HG03520 (cell line): ENCODE measurements around the gene OCA2.
"Not testable (repeated sequence)": the region's sequence is repeated elsewhere in the genome, so short reads cannot be mapped to it uniquely, and the experiment has no call there.

ENCODE experiments used
- ATAC-seq: cut with Tn5 transposase; IDR thresholded peaks from one replicate; pipeline ENCODE4 v1.9.1; 2021; ENCODE audit warnings: mild to moderate bottlenecking, moderate library complexity; ENCODE audit not compliant: unreplicated experiment

The OCA2 gene

GRCh38 chr15:27958911-27959578, 140.1 kb downstream of the OCA2 start:
- no peak for ATAC-seq

DNA sequence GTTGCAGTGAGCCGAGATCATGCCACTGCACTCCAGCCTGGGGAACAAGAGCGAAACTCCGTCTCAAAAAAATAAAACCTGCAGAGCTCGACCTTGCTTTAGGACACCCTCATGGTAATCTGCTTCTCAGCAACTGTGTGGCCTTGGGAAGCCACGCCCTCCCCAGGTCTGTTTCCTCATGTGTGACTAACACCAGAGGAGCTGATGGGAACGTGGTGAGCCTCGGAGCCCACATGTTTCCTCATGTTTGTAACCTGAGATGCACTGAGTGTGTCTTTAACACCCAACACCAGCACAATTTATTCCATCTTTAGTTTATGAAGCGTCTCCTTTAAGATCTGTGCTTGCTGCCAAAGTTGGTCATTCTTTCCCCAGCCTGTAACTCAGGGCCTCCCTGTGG, 142.8 kb downstream of the OCA2 start:
- ATAC-seq = no peak

GRCh38 chr15:27955087-27955486, 144.0 kb downstream of the OCA2 start:
- no peak for ATAC-seq

GRCh38 chr15:27952593-27952992, 146.5 kb downstream of the OCA2 start:
- ATAC-seq = not testable (repeated sequence)

DNA sequence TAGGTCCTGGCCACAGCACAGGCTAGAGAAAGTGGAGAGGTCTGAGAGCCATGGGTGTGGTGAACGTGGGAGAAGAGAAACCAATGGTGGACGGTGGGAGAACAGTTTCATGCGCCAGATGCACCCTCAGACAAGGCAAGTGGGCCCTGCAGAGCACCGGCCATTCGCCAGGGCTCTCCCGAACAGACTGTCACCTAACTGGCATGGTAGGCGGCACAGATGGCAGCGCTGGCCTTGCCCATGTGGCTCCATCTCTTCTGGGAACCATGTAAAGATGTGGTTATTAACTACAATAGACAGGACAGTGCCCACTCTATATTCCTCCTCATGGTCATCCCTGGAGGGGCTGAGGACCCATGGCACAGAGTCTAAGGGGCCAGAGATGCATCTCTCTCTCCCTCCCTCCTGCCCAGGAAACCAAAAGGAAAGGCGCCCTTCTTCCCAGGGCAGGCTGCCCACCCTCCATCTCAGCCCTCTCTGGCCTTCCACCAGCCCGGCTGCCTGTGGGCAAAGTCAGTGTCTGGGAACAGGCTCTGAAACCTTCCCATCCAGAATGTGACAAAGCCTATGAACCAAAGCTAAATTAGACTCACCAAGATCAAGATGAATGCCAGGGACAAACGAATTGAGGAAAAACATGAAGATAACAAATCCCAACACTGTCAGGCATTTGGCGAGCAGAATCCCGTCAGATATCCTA, 147.8 kb downstream of the OCA2 start:
- ATAC-seq = no peak

DNA sequence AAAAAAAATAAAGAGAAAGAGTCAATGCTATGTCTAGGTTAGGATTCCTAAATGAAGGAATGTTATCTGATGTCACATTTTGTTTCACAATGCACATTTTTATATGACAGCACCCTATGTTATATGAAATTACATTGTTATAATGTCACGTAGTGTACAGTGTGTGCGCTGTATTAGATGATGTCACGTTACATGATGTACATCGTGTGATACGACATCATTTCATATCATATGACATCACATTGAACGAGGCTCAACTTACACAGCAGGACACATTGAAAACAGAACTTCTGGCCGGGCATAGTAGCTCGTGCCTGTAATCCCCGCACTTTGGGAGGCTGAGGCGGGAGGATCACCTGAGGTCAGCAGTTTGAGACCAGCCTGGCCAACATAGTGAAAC, 150.0 kb downstream of the OCA2 start:
- no peak for ATAC-seq

DNA sequence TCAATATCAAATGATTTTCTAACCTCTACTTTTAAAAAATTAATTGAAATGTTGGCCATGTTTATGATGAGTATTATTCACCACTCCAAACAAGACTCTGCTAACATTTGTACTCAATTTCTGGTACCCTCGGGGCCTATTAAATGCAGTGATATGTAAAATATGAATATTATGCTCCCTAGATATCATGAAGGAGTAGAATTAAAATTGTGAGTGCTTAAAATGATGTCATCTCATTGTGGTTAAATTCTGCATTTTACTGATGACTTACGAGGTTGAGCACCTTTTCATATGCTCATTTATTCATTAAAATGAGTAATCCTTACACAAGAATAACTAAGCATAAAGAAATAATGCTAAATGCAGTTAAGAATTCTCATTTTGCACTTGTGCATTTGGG, 159.9 kb downstream of the OCA2 start:
- no peak for ATAC-seq

DNA sequence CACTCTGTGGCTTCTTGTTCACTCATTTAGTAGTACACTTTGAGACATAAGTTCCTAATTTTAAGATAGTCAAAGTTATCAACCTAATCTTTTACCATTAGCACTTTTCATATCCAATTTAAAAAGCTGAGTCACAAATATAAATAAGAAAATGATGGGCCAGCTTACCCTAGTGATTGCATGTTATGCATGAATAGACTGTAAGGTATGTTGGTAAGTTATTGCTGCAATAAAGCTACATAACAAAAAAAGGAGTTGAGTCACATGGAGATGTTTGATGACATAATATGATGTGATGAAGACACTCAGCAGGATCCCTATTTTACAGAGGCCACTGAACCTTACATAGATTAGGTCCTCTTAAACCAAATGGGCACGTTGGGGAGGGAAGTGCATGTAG, 161.3 kb downstream of the OCA2 start:
- no peak for ATAC-seq

GRCh38 chr15:27936164-27936563, 163.0 kb downstream of the OCA2 start:
- no peak for ATAC-seq

DNA sequence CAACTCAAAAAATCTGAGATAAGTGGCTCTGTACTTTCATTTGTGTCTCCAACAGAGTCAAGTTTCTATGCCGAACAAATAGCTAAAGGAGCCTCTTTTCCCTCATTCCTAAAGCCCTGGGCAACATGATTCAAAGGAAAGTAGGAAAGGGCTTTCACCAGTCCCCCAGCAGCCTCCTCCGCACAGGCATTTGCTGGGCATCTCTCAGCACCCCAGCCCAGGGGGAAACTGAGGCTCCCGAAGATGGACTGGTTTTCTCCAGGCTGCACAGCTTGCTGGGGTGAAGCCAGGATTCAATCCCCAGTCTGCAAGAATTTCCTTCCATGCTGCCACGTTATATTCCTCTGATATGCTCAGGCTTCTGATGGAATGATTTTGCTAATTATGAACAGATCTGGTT, 163.8 kb downstream of the OCA2 start:
- no peak for ATAC-seq

DNA sequence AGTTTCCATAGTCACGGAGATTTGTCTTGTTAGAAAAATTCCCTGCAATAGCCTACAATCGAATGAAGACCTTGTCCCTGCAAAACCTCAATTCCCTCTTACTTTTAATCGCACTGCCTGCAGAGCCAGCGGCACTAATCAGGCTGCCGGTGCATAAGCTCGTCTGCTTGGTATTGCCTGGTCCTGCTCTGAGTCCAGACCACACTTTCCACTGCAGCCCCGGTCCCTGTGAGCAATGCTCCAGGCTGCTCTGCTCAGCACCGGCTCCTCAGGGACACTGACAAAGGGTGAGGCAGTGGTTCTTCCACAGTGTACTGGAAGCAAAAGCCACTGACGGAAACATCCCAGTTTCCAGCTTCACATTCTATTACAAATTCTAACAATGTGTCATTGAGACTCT, 164.3 kb downstream of the OCA2 start:
- ATAC-seq = no peak

GRCh38 chr15:27933562-27933961, 165.6 kb downstream of the OCA2 start:
- no peak for ATAC-seq

DNA sequence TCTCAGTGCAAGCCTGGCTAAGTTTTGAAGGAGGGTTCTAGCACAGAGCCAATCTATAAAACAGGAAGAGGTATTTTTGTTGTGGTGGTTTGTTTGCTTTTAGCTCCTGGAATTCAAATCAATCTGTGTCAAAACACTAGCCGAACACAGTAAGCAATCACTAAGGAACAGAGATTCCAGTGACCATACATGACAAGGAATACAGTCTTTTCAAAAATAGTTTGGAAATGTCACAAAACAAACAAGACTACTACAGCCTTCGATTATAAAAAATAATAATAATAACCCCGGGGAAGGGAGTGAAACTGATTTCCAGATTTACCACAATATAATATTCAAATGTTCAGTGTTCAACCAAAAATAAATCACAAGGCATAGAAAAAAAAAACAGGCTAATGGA, 166.5 kb downstream of the OCA2 start:
- ATAC-seq = no peak

DNA sequence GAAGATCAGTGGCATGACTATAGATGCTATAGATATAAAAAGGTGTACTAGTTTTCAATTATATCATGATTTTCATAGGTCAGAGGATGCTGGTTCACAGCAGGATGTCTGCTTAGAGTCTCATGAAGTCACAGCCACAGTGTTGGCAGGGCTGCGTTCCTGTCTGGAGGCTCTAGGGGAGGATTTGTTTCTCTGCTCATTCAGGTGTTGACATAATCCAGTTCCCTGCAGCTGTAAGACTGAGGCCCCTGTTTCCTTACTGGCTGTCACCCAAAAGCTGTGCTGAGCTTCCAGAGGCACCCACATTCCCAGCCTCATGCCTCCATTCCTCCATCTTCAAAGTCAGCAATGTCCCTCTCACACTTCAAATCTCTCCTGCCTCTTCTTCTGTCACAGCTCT, 170.7 kb downstream of the OCA2 start:
- ATAC-seq = no peak

GRCh38 chr15:27912283-27912682, 186.8 kb downstream of the OCA2 start:
- no peak for ATAC-seq

DNA sequence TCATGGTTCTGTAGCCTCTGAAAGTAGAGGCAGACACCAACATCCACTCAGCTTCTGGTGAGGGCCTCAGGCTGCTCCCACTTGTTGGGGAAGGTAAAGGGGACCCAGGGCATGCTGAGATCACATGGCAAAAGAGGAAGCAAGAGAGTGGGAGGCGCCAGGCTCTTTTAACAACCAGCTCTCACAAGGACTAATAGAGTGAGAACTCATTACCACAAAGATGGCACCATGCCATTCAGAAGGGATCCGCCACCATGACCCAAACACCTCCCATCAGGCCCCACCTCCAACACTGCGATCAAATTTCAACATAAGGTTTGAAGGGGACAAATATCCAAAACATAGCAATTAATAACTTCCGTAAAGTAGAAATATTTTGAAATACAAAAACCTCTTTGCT, 192.3 kb downstream of the OCA2 start:
- no peak for ATAC-seq

GRCh38 chr15:27903405-27903804, 195.7 kb downstream of the OCA2 start:
- ATAC-seq = no peak

DNA sequence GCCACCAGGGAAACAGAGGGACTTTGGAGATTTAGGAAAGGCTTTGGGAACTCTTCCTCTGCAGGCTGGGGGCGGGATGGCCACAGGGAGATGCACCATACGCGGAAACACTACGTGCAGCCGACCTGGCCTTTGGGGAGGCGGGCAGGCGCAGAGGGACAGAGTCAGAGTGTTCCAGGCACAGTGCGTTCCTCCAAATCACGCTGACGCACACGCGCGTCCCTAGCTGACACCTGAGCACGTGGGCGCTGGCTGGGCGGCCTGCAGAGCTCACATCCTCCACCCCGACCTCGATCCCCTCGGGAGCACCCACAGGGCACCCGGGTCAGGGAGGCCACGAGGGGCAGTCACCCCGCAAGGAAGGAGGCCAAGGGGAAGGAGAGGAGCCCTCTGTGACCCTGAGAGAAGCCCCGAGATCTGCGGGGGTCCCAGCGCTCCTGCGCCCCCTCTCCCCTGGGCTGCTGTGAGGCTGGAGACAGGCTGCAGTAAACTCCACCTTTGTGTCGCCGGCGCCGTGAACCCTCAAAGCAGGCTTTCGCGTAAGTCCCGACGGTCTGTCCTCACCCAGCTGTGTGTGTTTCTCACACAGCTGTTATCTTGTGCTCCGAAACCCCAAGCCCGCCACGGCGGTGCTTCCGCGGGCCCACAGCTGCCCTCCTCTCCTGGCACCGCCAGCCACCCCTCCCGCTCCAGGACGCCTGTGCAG, 196.3 kb downstream of the OCA2 start:
- ATAC-seq = no peak

DNA sequence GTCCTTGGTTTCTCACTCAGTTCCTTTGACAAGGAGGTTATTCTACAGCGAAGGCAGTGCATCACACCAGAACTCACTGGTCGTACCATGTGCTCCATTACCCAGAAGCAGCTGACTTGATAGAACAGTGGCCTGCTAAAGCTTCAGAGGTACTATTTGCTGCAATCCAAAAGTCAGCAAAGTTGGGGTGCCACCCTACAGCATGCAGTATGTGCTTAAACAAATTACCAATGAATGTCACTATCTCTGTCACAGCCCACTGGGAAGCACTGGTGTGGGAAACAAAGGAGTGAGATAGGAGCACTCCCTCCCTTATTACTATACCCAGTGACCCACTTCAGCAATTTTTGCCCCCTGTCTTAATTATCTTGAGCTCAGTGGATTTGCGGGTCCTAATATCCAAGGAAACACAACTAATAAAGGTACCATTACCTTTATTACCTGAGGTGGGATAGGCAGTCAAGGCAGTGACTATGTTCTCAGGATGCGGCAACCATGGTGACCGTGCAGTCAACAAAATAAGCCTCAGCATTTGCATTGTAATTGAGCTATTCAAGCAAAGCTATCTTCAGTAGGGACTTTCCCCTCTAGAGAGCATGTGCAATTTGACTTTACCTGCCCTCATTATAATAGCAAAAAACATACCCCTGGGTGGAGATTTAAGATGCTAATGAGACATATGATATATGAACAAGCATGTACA, 199.4 kb downstream of the OCA2 start:
- ATAC-seq = no peak

- ATAC-seq = no peak
These were observed 201.6 kb downstream of the OCA2 start for GRCh38 chr15:27897481-27897880.

- ATAC-seq = no peak
These were observed 204.5 kb downstream of the OCA2 start for GRCh38 chr15:27894645-27895044.

- no peak for ATAC-seq
These were observed 209.9 kb downstream of the OCA2 start for GRCh38 chr15:27889258-27889657.
